ENCODE measurements around the gene ZNF429.

GRCh38 chr19:21482863-21483276, 22.5 kb upstream of the ZNF429 start:
- TF ChIP-seq EZH2 (IDR thresholded peaks at IDR 0.05; ENCODE audit: low read length), result no peak
- TF ChIP-seq CTCF (optimal IDR thresholded peaks at IDR 0.05 in 1 of 3, IDR thresholded peaks at IDR 0.05 in 1 of 3, conservative IDR thresholded peaks at IDR 0.05 in 1 of 3; ENCODE audit: extremely low read depth in 1 of 3, insufficient read depth in 2 of 3, low read length in 3 of 3), result peak in 2 of 3 experiments; percentile 39 to 67

All from keratinocyte (primary cell).